ENCODE data around the gene MYO7B. TPM values are rescaled to one million over a fixed set of nuclear protein-coding genes. Genes with fewer than 3 reads are reported as not detected.

The MYO7B gene
- total RNA-seq, 4 donors from 2014 or later, result 0.07 to 0.83 (median 0.51) TPM; not detected in 1

GRCh38 chr2:127545189-127545588 is 9.7 kb downstream of the MYO7B start:
- no peaks in the 10 kb centered on the region for H3K27me3 ChIP-seq
- DNase-seq (no peak), ATAC-seq (no peak)
- H3K27ac ChIP-seq, result no peak overlapping the region
- TF ChIP-seq POLR2A (IDR thresholded peaks at IDR 0.05) (no peak), CTCF (IDR thresholded peaks at IDR 0.05 in 4 of 5, conservative IDR thresholded peaks at IDR 0.05 in 1 of 5) (no peak)
- H3K9me3 ChIP-seq, result no peaks in the 10 kb centered on the region
- in situ Hi-C loops (cut with MboI; ENCODE audit: low sequenced_read_pairs in 4 of 4) (no loop called here), intact Hi-C loops (cut with DNase I; ENCODE audit: low total_unique reads) (no loop called here)
- H3K4me1 ChIP-seq, result no peaks in the 10 kb centered on the region
- H3K36me3 ChIP-seq, result no peaks in the 10 kb centered on the region
- no peak overlapping the region for H3K4me3 ChIP-seq

GRCh38 chr2:127545796-127546195 is 10.3 kb downstream of the MYO7B start:
- intact Hi-C loops (cut with DNase I; ENCODE audit: low total_unique reads), result no loop called here
- in situ Hi-C loops (cut with MboI; ENCODE audit: low sequenced_read_pairs in 4 of 4), result no loop called here
- no peaks in the 10 kb centered on the region for H3K36me3 ChIP-seq

GRCh38 chr2:127546797-127547196 is 11.3 kb downstream of the MYO7B start:
- Histone ChIP-seq H3K27me3 (no peaks in the 10 kb centered on the region), H3K4me3 (no peak overlapping the region), H3K4me1 (no peaks in the 10 kb centered on the region), H3K9me3 (no peaks in the 10 kb centered on the region), H3K27ac (no peak overlapping the region), H3K36me3 (no peaks in the 10 kb centered on the region)
- TF ChIP-seq CTCF (IDR thresholded peaks at IDR 0.05 in 4 of 5, conservative IDR thresholded peaks at IDR 0.05 in 1 of 5), result no peak
- intact Hi-C loops (cut with DNase I; ENCODE audit: low total_unique reads) (no loop called here), in situ Hi-C loops (cut with MboI; ENCODE audit: low sequenced_read_pairs in 4 of 4) (no loop called here)
- ATAC-seq (no peak), DNase-seq (no peak)

More at GRCh38 chr2:127545796-127546195, 10.3 kb downstream of the MYO7B start:
- TF ChIP-seq CTCF (IDR thresholded peaks at IDR 0.05 in 4 of 5, conservative IDR thresholded peaks at IDR 0.05 in 1 of 5) (no peak), POLR2A (IDR thresholded peaks at IDR 0.05) (no peak)
- H3K4me1 ChIP-seq, result no peaks in the 10 kb centered on the region
- no peaks in the 10 kb centered on the region for H3K27me3 ChIP-seq
- no peak overlapping the region for H3K4me3 ChIP-seq
- no peak for ATAC-seq
- H3K9me3 ChIP-seq, result no peaks in the 10 kb centered on the region
- H3K27ac ChIP-seq, result no peak overlapping the region
- no peak for DNase-seq

- H3K4me3 ChIP-seq, result no peak overlapping the region
- H3K9me3 ChIP-seq, result no peaks in the 10 kb centered on the region
- no peaks in the 10 kb centered on the region for H3K4me1 ChIP-seq
- H3K36me3 ChIP-seq, result no peaks in the 10 kb centered on the region
- intact Hi-C loops (cut with DNase I; ENCODE audit: low total_unique reads), result no loop called here
- no peaks in the 10 kb centered on the region for H3K27me3 ChIP-seq
- in situ Hi-C loops (cut with MboI; ENCODE audit: low sequenced_read_pairs in 4 of 4), result no loop called here
- no peak overlapping the region for H3K27ac ChIP-seq
- ATAC-seq, result no peak
- DNase-seq, result no peak
- TF ChIP-seq POLR2A (IDR thresholded peaks at IDR 0.05), result no peak
- no peak for TF ChIP-seq CTCF (IDR thresholded peaks at IDR 0.05 in 4 of 5, conservative IDR thresholded peaks at IDR 0.05 in 1 of 5)
Observed at GRCh38 chr2:127551221-127551930, 15.9 kb downstream of the MYO7B start.

- DNase-seq, result no peak
- Histone ChIP-seq H3K27ac (no peak overlapping the region), H3K36me3 (no peaks in the 10 kb centered on the region), H3K27me3 (no peaks in the 10 kb centered on the region), H3K4me3 (no peak overlapping the region), H3K4me1 (no peaks in the 10 kb centered on the region), H3K9me3 (no peaks in the 10 kb centered on the region)
- intact Hi-C loops (cut with DNase I; ENCODE audit: low total_unique reads), result no loop called here
- TF ChIP-seq POLR2A (IDR thresholded peaks at IDR 0.05), result no peak
- no peak for TF ChIP-seq CTCF (IDR thresholded peaks at IDR 0.05 in 4 of 5, conservative IDR thresholded peaks at IDR 0.05 in 1 of 5)
- in situ Hi-C loops (cut with MboI; ENCODE audit: low sequenced_read_pairs in 4 of 4), result no loop called here
- no peak for ATAC-seq
Observed at GRCh38 chr2:127552336-127552735, 16.9 kb downstream of the MYO7B start.
